ENCODE data around the gene EFNA1.

Gene EFNA1, protein sequence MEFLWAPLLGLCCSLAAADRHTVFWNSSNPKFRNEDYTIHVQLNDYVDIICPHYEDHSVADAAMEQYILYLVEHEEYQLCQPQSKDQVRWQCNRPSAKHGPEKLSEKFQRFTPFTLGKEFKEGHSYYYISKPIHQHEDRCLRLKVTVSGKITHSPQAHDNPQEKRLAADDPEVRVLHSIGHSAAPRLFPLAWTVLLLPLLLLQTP

DNA sequence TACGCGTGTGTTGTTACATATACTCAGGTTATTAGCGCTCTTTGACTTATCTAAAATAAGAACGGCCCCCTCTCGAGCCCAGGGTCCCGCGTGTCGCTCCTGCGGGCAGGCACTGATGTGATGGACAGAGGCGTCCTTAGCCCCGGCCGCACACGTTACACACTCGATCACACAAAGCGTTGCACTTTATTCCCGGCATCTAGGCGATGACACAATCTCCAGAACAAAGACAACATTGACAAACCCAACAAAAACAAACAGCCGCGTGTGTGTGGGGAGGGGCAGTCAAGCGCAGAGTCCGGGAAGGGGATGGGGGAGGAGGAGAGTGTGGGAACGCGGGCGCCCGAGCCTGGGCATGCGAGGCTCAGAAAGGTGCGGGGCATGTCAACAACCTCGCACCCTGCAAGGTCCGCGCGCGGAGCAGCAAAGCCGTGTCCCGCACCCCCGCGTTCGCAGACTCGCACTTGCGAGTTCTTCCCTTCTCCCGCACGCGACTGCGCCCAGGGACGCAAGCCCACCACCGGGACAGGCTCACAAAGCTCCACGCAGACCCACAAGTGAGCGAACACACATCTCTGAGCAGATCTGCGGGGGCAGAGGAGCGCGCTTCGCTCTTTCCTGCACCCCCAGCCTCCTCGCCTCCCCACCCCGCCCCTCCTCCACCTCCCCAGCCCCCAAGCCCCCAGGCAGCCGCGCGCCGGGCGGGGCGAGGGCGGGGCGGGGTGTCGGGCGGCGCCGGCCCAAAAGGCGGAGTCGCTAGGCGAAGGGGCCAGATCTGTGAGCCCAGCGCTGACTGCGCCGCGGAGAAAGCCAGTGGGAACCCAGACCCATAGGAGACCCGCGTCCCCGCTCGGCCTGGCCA is at the start of gene EFNA1:
Gene EFNA1, plus strand, starts transcription at position 772 of the 862 bp plus-strand sequence. CDS start 102 bp downstream, outside the sequence.
- peak; percentile 71 for DNase-seq

- DNase-seq: peak; percentile 86
These were observed 49.0 kb upstream of the EFNA1 start, which contains the start of gene EFNA3 for GRCh38 chr1:155078469-155079209. Gene EFNA3 (plus strand): TSS chr1:155078837. CDS start chr1:155078942, 105 bp downstream.

DNA sequence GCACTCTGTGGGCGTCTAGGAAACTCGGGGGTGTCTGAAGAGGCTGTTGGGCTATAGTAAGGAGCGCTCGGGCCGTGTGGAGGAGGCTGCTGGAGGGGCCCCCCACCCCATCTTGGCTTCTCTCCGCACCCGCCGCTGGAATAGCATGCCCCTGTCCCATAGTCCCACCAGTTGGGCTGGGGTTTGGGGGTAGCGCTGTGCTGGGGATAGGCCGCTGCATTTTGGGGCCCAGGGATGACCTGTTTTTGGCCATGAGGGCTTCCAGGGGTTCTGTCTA is 48.5 kb upstream of the EFNA1 start:
- no peak for DNase-seq

DNA sequence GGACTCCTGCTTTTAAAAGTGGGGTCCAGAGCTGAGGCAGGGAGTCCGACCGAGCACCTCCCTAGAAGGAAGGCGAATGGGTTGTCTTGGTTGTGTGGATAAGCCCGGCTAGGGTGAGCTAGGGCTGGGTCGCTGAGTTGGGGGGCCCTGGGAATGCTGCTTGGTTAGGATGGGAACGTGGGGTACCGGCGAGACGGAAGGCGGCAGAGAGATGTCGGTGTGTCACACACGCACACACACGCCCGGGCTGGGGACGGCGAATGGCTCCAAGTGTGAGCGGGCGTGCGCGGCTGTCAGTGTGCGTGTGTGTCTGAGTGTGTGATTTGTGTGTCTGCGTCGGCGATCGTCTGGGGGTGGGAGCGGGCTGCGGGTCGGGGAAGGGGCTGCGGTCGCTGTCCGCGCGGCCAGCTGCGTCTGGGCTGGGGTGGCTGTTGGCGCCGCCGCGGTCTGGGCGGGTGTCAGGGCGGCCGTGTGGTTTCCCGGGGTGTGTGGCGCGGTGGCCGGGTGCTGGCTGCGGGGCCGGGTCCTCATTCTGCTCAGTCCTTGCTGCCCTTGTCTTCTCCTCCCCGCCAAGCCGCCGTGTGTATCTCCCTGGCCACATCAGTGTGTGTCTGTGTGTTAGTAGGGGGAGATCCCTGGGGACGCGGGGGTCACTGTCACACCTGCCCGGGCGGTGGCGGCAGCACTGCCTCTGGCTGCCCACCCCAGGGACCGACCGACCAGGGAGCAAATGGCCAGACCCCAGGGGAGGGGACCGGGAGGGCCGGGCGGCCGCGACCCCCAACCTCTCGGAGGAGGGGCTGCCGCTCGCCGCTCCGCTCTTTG is 48.0 kb upstream of the EFNA1 start:
- DNase-seq: no peak

- DNase-seq: no peak
These were observed 47.1 kb upstream of the EFNA1 start for GRCh38 chr1:155080312-155081228.

- no peak for DNase-seq
These were observed 46.0 kb upstream of the EFNA1 start for GRCh38 chr1:155081472-155082300.

DNA sequence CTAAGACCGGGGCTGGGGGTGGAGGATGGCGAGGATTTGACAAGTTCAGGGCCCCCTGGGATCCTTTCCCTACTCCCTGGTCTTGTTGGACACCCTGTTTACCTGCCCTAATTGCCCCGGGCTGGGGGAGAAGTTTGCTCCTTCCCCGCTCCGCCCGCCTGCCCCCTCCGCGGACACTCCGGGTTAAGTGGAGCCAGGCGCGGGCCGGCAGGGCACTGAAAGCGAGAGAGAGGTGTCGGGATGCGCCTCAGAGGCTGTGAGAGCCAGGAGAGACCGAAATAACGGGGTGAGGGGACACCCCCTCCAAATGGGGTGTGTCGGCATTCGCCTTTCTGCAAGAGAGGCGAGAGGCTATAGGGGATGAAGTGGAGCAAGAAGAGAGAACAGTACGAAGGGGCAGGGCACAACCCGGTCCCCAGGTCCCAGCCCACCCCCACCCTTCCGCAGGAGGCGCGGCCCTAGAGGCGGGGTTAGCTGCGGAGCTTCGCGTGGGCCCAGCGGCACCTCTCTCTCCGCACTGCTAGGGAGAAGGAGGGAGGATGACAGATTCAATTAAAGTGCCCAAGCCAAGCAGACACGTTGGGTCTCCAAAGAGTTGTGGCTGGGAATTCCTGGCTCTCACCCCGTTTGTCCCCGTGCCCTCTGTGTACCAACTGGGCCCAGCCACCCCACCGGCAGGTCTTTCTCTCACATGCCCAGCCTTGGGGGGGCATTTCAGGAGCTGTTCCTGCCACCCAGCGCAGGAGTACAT is 45.2 kb upstream of the EFNA1 start:
- DNase-seq: no peak

GRCh38 chr1:155083052-155083541 is 44.6 kb upstream of the EFNA1 start:
- no peak for DNase-seq

GRCh38 chr1:155083865-155084721 is 43.6 kb upstream of the EFNA1 start:
- DNase-seq: no peak

DNA sequence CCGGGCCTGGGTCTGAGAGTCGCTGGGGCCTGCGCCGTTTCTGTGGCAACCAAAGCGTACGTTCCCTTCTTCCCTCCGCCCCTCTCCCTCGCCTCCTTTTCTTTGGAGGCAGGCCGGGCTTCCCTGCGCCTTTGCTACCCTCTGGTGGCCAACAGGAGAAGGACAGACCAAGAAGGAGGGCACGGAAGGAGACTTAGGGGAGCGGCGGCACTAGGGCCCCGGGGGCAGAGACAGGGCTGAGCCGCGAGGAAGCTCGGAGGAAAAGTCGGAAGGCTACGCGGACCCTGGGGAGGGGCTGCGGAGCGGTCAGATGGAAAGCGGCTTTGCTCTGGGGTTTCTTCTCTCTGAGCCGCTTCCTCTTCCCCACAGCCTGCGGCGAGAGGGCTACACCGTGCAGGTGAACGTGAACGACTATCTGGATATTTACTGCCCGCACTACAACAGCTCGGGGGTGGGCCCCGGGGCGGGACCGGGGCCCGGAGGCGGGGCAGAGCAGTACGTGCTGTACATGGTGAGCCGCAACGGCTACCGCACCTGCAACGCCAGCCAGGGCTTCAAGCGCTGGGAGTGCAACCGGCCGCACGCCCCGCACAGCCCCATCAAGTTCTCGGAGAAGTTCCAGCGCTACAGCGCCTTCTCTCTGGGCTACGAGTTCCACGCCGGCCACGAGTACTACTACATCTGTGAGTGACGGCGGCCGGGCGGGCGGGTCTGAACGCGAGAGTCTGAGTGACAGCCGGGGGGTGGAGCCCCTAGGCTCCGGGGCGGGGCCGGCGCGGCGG is 42.8 kb upstream of the EFNA1 start:
- DNase-seq: peak; percentile 95

GRCh38 chr1:155085504-155086127 is 42.1 kb upstream of the EFNA1 start:
- no peak for DNase-seq

GRCh38 chr1:155086128-155086741 is 41.4 kb upstream of the EFNA1 start:
- peak; percentile 84 for DNase-seq

GRCh38 chr1:155086856-155087535 is 40.7 kb upstream of the EFNA1 start:
- no peak for DNase-seq

DNA sequence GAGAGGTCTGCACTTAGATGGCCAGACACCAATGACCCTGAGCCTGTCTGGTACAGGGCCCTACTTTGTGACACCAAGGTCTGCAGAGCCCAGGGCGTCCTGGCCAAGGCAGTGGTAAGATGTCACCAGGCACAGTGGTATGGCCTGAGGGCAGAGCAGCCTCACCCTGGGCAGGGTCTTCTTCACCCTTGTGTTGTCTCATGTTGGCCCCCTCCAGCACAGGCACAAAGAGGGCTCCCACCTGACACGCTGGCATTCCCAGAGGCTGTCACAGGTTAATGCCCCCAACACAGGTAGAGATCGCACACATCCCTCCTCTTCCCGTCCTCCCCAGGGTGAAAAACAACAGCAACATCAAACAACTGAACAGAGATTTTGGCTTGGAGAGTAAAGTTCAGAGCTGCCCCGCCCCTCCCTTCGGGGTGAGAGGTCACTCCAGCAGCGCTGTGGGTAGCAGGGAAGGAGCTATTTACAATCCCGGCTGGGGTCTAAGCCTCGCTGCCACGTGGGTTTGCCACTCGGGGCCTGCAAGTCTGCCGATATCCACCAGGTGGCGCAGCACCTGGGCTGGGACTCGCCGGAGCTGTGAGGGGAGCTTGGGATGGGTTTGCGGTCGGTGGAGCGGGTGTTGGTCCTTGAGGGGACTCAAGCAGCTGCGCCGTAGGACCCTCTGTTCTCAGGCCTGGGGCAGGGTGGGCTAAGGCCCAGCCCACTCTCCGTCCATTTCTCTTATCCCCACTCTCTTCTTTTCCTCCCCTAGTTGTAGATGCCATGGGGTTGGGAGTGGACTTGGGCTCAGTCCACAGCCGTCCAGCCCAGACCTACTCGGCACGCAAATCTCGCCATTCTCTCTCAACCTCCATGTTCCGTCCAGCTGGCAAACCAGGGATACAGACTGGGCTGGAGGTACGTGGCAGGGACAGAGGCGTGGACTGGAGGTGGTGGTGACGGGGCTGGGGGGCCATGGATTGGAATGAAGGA is 36.3 kb upstream of the EFNA1 start:
- DNase-seq: peak; percentile 91

GRCh38 chr1:155092131-155092530 is 35.5 kb upstream of the EFNA1 start:
- DNase-seq: peak; percentile 25
